ENCODE results near the gene KCNH2.

DNA sequence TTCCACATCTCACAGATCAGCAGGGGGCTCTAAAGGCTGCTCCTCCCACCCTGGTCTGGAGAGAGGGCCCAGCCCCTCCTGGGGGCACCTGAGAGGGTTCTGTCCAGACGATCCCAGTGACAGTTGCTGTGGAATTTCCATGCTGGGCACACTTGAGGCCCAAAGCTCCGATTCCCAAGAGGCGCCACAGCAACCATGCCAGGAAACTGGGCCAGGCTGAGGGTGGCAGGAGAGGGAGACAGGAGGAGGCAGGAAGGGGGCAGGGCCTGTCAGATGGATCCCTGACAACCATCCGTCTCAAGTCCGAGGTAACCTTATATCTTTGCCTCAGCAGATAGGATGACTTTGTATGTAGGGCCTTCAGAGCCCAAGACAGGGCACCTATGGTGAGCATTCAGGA lies 8.4 kb upstream of the KCNH2 start:
- TF ChIP-seq, protein P1, sequence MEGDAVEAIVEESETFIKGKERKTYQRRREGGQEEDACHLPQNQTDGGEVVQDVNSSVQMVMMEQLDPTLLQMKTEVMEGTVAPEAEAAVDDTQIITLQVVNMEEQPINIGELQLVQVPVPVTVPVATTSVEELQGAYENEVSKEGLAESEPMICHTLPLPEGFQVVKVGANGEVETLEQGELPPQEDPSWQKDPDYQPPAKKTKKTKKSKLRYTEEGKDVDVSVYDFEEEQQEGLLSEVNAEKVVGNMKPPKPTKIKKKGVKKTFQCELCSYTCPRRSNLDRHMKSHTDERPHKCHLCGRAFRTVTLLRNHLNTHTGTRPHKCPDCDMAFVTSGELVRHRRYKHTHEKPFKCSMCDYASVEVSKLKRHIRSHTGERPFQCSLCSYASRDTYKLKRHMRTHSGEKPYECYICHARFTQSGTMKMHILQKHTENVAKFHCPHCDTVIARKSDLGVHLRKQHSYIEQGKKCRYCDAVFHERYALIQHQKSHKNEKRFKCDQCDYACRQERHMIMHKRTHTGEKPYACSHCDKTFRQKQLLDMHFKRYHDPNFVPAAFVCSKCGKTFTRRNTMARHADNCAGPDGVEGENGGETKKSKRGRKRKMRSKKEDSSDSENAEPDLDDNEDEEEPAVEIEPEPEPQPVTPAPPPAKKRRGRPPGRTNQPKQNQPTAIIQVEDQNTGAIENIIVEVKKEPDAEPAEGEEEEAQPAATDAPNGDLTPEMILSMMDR (IDR thresholded peaks at IDR 0.05 in 8 of 11, conservative IDR thresholded peaks at IDR 0.05 in 3 of 11), result no peak
- TF ChIP-seq POLR2A (IDR thresholded peaks at IDR 0.05) (no peak), POLR2AphosphoS5 (IDR thresholded peaks at IDR 0.05) (no peak)
